ENCODE results near the gene CTSZ. TPM values are rescaled to one million over a fixed set of nuclear protein-coding genes. Genes with fewer than 3 reads are reported as not detected.

CTSZ gene
- total RNA-seq, 1 donor from 2014 or later: 71.9 TPM

DNA sequence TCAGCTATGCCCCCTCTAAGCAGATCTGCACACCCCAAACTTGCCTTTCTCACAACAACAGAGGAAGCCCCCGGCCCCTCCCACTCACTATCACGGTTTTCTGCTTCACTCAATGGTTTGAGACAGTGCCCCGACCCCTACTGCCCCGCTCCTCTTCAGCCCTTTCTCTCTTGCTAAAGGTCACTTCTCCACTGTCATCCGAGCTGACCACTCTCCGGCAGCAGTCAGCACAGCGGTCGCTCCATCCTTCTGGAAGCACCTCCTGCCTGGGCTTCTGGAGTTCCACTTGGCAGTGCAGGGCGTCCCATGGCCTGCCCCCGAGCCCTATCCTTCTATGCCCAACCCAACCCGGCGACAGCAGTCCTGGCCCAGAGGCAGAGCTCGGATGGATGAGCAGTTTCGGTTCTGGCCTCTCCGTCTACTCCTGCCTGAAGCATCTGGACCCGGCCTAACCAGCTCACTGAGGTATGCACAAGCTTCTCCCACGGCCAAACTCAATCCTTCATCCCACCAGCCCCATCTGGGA lies 4.1 kb downstream of the CTSZ start:
- peaks cover 6% of the 10 kb centered on the region for H3K36me3 Mint-ChIP-seq
- H3K27ac Mint-ChIP-seq: peak overlapping the region; percentile 67
- no peak for DNase-seq (ENCODE audit: extremely low spot score, unreplicated experiment)
- no peaks in the 10 kb centered on the region for H3K27me3 Mint-ChIP-seq
- TF ChIP-seq, protein P1, sequence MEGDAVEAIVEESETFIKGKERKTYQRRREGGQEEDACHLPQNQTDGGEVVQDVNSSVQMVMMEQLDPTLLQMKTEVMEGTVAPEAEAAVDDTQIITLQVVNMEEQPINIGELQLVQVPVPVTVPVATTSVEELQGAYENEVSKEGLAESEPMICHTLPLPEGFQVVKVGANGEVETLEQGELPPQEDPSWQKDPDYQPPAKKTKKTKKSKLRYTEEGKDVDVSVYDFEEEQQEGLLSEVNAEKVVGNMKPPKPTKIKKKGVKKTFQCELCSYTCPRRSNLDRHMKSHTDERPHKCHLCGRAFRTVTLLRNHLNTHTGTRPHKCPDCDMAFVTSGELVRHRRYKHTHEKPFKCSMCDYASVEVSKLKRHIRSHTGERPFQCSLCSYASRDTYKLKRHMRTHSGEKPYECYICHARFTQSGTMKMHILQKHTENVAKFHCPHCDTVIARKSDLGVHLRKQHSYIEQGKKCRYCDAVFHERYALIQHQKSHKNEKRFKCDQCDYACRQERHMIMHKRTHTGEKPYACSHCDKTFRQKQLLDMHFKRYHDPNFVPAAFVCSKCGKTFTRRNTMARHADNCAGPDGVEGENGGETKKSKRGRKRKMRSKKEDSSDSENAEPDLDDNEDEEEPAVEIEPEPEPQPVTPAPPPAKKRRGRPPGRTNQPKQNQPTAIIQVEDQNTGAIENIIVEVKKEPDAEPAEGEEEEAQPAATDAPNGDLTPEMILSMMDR (conservative IDR thresholded peaks at IDR 0.05): no peak
- H3K4me3 Mint-ChIP-seq: peak overlapping the region; percentile 77
- no peaks in the 10 kb centered on the region for H3K9me3 Mint-ChIP-seq
- peaks cover 19% of the 10 kb centered on the region for H3K4me1 Mint-ChIP-seq (ENCODE audit: unreplicated experiment)

DNA sequence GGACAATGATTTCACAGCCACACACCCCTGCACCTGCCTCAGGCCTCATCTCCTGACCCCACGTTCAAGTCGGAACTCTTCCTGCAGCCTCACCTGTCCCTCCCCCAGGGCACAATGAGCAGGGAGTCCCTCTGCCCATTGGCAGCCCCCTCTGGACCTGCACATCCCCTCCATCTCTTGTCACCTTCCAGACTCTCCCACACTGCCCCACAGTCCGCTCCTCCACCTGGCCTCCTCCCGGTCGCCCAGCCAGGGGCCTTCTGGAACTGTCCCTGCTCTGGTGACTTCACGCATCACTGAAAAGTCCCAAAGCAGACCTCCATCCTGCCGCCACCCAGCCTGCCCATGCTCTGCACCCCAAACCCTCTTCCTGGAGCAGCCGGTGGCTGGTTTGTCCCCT lies 4.7 kb downstream of the CTSZ start:
- H3K27ac Mint-ChIP-seq: no peak overlapping the region
- peaks cover 10% of the 10 kb centered on the region for H3K36me3 Mint-ChIP-seq
- H3K27me3 Mint-ChIP-seq: no peaks in the 10 kb centered on the region
- H3K4me1 Mint-ChIP-seq (ENCODE audit: unreplicated experiment): peaks cover 19% of the 10 kb centered on the region
- DNase-seq (ENCODE audit: extremely low spot score, unreplicated experiment): no peak
- TF ChIP-seq, protein P1 (conservative IDR thresholded peaks at IDR 0.05): no peak
- no peaks in the 10 kb centered on the region for H3K9me3 Mint-ChIP-seq
- no peak overlapping the region for H3K4me3 Mint-ChIP-seq

DNA sequence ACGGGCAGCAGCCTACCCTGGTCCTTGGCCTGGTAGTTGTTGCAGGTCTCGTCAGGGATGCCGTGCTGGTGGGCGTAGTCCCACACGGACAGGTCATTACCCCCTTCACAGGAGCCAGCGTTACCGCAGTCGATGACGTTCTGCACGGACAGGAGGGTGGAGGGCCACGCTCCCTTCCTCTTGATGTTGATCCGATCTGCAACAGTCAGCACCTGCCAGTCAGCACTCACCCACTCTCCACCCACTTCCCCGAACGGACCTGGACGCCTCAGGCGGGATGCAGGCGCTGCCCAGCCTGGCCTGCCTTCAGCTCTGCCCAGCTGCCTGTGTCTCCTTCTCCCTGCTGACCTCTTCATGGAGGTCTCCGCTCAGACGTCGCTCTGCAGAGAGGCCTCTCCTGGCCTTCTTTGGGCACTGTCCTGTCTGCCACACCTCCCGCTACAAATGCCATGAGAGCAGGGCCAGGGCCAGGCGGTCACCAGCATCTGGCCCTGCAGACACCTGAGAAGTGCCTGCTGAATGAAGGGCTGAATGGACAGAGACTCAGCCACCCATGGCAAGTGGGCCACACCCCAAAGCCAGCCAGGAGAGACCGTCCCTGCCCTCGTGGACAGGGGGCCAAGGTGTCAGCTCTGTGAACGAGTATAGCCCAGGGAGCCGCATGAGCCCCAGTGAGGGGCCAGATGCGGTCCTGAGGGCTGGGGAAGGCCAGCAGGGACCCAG lies 5.4 kb downstream of the CTSZ start:
- peaks cover 16% of the 10 kb centered on the region for H3K36me3 Mint-ChIP-seq
- H3K9me3 Mint-ChIP-seq: no peaks in the 10 kb centered on the region
- H3K4me3 Mint-ChIP-seq: no peak overlapping the region
- no peak overlapping the region for H3K27ac Mint-ChIP-seq
- no peak for DNase-seq (ENCODE audit: extremely low spot score, unreplicated experiment)
- peaks cover 19% of the 10 kb centered on the region for H3K4me1 Mint-ChIP-seq (ENCODE audit: unreplicated experiment)
- TF ChIP-seq, protein P1 (conservative IDR thresholded peaks at IDR 0.05): no peak
- H3K27me3 Mint-ChIP-seq: no peaks in the 10 kb centered on the region

DNA sequence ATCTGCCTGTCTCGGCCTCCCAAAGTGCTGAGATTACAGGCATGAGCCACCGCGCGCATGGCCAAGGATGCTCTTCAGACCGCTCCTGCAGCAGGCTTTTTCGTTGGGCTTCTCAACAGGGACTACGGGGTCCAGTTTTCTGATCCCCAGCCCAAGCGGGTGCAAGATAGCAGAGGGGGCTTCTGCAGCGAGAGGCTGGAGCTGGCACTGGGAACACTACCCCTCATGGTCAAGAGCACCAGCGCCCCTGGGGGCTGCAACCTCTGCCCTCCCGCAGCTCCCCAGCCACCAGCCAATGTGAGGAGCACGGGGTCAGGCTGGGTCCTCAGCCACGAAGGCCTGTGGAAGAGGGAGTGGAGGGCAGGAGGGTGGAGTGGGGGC lies 6.0 kb downstream of the CTSZ start:
- no peaks in the 10 kb centered on the region for H3K27me3 Mint-ChIP-seq
- TF ChIP-seq, protein P1 (conservative IDR thresholded peaks at IDR 0.05): no peak
- no peak overlapping the region for H3K27ac Mint-ChIP-seq
- peaks cover 19% of the 10 kb centered on the region for H3K4me1 Mint-ChIP-seq (ENCODE audit: unreplicated experiment)
- H3K9me3 Mint-ChIP-seq: no peaks in the 10 kb centered on the region
- peaks cover 20% of the 10 kb centered on the region for H3K36me3 Mint-ChIP-seq
- DNase-seq (ENCODE audit: extremely low spot score, unreplicated experiment): no peak
- H3K4me3 Mint-ChIP-seq: no peak overlapping the region

DNA sequence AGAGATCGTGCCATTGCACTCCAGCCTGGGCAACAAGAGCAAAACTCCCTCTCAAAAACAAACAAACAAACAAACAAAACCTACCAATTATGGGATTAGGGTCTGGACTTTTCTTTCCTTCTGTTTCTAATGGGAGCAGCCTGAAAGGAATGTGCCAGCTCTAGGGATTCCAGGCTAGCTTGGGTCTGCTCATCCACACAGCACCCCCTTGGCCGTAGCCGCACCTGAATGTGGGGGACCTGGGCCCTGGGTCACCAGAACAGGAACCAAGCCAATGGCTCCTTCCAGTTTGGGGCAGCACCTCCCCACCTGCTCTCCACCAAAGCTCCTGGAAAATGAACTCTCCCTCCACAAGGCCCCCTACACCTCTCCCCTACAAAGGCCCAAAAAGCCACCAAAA lies 6.7 kb downstream of the CTSZ start:
- Mint-ChIP-seq H3K36me3 (peaks cover 27% of the 10 kb centered on the region), H3K4me1 (ENCODE audit: unreplicated experiment) (peaks cover 19% of the 10 kb centered on the region)

More for the DNA sequence above, 6.7 kb downstream of the CTSZ start:
- Mint-ChIP-seq H3K4me3 (no peak overlapping the region), H3K27me3 (no peaks in the 10 kb centered on the region), H3K27ac (peak overlapping the region; percentile 50), H3K9me3 (no peaks in the 10 kb centered on the region)
- DNase-seq (ENCODE audit: extremely low spot score, unreplicated experiment): no peak
- TF ChIP-seq, protein P1 (conservative IDR thresholded peaks at IDR 0.05): no peak
